Stimulated activated CD4-positive, alpha-beta T cell treated with anti-CD3 and anti-CD28 coated beads, Interleukin-12 subunit alpha, Interleukin-12 subunit beta, amount 100 ng/mL, for 24 hours (primary cell): ENCODE measurements around the gene FGF18.

Source experiments
- DNase-seq, 2 experiments: peaks; one replicate each; pipeline ENCODE4 v3.0.0-alpha.2; 2020; ENCODE audit warnings: low read depth in 2 of 2

Gene FGF18

DNA sequence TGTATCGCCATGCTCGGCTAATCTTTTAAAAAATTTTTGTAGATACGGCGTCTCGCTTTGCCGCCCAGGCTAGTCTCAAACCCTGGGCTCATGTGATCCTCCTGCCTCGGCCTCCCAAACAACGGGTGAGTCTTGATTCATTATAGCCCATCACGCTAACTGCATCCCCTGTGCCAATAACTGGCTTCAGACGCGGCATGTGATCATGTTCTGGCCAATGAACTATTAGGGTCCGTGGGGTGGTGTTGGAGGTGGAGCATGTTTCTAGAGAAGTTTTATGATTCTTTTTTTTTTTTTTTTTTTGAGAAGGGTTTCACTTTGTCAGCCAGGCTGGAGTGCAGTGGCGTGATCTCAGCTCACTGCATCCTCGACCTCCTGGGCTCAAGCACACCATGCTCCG, 51.0 kb downstream of the FGF18 start:
- no peak for DNase-seq

DNA sequence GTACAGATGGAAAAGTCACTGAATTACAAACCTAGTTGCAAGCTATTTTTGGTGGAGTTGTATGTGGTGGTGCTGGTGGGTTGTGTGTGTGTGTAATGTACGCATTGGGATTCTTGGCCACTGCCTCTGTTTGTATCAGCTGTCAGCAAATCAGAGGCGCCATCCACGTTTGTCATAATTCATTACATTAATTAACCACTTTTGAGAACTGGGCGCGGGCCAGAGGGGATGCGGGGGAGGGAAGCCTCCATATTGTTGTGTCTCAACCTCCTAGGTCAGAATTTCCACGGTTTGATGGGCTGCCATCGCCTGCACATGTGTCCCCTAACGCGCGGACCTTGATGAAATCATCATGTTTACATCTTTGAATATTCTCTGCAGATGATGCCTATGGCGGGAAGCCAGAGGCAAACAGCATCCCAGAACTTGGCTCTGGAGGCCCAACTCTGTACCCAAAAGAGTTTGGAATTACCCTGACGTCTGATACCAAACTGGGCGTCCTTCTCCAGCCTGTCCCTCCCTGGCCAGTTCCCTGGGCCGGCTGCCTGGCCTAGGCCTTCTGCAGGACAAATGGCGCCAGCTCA, 54.9 kb downstream of the FGF18 start:
- DNase-seq: no peak

DNA sequence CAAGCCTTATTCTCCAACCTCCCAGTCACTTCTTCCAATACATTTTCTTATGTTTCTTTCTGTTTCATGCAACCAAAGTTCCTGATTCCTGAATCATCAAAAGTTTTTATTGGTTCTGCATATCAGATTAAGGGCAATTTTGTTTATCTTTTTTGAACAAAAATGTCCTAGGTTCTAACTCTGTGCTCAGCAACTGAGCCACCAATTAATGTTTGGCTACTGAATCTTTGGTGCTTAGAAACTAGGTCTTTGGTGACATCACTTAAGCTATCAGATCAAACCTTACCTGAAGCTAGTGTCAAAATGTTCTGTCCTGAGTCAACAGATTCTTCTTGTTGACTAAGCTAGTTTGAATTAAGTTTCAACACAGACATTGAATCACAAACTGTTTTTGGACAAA, 56.1 kb downstream of the FGF18 start:
- no peak for DNase-seq

GRCh38 chr5:171476701-171477100, 57.3 kb downstream of the FGF18 start:
- no peak for DNase-seq

GRCh38 chr5:171477101-171477500, 57.7 kb downstream of the FGF18 start:
- DNase-seq: no peak

- DNase-seq: no peak
Measured at GRCh38 chr5:171477666-171478065, 58.2 kb downstream of the FGF18 start.

DNA sequence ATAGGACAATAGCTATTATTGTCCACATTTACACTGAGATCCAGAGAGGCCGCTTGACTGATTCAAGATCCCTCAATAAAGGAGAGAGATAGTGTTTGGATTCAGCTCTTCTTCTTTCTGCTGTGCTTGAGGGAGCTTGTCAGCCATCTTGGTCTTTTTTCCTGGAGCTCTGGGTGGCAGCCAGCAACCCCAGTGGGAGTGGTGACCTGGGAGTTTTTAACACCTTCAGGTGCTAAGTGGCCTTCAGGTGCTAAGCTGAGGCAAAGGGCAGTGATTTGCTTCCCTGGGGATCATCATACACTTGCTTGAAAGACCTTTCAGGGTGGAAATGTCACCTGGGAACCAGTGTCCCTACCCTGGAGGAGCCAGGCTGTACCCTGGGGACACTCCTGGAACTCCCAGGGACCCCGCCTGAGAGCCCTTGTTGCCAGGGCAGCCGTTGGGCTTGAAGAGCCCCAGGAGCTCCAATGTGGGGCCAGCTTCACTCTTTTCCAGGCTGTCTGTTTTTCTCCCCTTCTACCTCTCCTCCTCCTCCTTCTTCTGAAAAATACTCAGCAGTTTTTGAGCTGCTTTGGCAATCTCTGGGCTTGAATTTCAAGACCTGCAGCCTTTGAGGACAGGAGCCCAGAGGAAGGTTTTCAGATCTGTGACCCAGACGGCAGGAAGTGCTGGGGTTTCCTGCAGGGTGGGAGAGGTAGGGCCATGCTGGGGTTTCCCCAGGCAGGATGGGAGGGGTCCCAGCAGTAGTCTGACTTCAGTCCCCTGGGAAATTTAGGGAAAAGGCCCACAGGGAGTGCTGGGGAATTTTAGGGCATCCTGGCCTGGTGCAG, 59.7 kb downstream of the FGF18 start:
- no peak for DNase-seq

DNA sequence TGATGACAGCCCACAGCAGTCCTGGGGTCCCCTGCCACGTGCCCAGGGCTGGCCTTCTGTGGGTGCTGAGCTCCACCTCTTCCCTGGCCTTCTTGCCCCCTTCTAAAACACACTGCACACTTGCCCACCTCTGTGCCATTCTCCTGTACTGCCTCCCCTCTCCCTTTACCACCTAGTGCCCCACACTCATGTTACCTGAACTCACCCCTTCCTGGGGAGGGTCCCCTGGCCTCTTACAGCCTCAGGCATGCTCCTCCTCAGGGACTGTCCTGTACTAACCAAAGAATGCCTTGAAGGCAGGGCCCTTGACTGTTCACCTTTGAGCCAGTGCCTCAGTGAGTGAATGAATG, 60.3 kb downstream of the FGF18 start:
- DNase-seq: no peak

DNA sequence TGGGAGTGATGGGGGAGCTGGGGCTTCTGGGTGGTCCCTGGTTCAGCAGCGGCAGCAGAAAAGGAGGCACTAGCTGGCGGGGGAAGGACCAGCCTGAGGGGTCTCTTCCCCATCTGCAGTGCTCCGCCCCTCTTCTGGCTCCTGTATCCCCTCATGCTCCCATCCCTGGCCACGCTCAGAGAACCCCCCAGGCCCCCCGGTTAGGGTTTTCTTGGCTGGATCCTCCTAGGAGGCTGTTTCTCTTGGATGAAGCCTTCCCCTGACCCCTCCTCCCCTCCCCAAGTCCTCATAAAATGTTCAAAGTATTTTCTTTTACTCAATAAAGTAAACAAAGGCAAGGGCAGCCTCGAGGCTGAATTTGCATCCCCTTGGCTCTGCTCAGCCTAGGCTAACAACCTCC, 60.8 kb downstream of the FGF18 start:
- no peak for DNase-seq

GRCh38 chr5:171481571-171482433, 62.4 kb downstream of the FGF18 start:
- DNase-seq: no peak

DNA sequence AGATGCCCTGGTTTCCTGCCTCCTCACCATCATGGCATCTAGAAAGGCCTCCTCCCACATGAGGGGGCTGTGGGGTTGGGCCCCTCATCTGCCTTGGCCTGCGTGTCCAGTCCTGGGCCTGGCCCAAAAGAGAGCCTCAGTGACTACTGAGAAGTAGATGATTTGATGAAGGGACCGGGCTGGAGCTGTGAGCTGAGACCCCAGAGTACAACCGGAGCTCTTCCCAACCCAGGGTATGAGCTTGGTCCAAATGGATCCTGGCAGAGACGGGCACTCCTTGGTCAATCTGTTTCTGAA, 62.9 kb downstream of the FGF18 start:
- no peak for DNase-seq

DNA sequence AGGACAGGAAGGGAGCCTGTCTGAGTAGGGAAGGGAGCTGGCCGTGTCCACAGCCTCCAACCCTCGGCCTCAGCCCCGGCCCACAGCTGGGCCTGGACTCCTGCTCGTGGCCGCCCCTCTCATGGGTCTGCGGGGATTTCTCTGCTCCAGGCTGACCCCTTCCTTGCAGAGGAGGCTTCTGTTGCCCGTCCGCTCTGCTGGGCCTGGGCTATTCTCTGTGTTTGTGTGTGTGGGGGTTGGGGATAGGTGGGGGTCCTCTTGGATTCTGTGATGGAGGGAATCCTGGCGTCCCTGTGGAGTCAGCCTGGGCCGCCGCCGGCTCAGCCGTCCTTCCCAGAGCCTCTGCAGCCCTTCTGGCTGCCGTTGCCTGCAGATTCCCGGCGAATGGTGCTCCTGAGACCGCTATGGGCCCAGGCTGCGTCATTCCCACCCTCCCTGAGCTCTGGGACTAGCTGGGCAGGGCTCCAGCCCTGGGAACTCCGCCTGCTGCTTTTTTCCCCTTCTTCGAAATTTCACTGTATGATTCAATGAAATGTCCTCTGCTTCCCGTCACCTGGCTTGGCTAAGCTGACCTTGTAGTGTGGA, 64.2 kb downstream of the FGF18 start:
- DNase-seq: no peak

DNA sequence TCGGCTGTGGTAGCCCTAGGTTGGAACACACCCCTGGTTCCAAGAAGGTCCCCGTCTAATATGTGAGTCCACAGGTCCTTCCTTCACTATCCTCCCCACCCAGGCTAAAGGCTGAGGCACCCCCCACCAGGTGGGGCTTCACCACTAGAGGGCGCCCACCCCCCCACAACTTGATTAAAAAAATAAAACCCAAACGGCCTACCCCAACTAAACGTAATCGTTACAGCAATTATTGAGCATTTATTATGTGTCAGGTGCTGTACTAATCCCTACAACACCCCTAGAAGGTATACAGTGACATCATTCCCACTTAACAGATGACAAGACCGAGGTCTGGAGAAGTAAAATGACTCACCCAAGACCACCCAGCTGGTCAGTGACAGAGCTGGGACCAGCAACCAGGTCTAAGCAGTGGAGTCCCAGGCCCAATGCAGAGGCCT, 65.0 kb downstream of the FGF18 start:
- DNase-seq: peak; percentile 7 to 49

DNA sequence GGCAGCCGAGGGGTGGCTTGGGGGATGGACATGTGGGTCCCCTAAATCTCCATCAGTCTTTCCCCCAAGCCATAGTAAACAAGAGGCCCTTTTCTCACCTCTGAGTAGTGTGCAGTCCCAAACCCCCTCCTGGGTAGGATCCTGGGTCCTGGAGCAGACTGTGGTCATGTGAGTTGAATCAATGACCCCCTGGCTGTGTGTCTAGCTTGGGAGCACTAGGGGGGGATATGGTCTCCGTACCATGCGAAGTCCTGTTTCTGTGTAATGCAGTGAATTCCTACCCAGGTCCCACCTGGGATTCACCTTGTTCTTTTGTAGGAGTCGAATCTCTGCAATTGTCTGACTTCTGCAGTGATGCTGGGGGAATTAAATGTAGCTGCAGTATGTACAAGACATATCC, 66.2 kb downstream of the FGF18 start:
- DNase-seq: no peak

DNA sequence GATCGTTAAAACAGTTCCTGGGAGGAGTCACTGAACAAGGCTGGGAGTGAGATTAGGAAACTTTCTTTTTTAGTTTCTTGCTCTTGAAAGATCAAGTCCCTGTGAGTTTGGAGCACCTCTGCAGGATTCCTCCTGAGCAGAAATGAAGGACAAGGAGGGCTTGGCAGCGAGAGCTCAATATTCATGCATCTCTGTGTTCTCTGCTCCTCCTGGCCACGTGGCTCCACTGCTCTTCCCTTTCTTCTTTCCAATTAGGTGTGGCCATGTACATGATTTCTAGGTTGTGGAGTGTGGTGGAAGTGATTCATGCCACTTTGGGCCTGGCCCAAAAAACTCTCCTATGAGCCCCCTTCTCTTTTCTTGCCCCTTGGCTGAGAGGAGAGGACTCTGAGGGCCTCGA, 67.2 kb downstream of the FGF18 start:
- DNase-seq: no peak

DNA sequence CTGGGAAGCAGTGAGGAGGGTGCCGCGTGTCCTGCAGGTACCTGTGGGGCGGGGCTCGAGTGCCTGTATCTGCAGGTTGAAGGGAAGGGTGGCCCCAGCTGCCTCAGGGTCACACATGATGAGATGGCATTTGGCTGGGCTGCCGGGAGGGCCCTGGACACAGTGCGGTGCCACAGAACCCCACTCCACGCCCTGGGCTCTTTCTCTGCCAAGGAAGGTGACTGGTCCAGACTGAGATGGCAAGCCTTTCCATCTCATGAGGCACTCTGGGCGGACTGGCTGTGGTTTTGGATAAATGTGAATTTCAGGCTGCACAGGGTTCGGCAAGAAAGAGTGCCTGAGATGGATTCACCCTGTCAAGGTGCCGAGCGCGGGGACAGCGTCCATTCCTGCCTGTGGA, 69.4 kb downstream of the FGF18 start:
- DNase-seq: no peak

- no peak for DNase-seq
Measured at GRCh38 chr5:171492781-171493180, 73.3 kb downstream of the FGF18 start.

- no peak for DNase-seq
Measured at GRCh38 chr5:171493646-171494393, 74.4 kb downstream of the FGF18 start.

DNA sequence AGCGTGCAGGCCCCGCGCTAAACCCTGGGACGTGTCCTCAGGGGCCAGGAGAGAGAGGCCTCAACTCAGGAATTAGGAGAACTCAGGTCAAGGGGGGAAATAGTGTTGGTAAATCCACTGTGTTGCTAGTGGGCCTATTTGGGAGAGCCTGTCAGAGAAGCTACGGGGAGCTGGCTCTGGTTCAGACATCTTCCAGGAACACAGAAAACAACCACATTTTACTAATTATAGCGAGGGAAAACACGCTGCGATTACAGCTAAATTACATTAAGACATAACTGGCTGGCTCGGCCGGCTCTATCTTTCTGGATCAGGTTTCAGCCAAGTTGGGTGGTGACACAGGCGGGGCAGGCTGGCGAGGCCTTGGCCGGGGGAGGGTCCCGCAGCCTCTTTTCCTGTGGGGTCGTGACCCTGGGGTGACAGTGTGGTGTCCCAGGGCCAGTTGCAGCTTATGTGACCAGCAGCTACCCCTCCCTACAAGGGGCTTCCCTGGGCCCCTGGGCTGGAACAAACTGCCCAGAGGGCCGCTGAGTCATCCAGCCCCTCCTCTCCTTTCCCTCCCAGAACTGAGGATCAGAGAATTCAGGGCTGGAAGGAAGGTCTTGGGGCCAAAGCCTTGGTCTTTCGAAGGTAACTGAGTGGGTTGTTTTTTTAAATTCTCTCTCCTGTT, 75.1 kb downstream of the FGF18 start:
- DNase-seq: no peak

- DNase-seq: no peak
Measured at GRCh38 chr5:171495122-171495700, 75.8 kb downstream of the FGF18 start.

DNA sequence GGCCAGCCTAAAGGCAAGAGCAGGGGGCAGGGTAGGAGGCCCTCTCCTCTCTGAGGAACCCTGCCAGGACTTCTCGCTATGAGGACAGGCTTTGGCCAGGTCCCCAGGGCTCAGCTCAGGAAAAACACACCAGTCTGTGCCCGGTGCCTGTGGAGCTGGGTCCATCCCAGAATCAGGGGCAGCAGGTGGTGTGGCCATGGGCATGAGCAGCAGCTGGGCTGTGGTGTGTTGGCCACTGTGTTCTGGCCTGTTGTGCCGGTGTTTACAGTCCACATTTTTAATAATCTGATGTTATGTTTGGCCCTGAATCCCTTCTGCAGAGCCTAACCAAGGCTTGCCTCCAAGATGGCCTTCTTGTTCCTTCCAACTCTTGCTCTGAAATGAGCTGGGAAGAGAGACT, 77.0 kb downstream of the FGF18 start:
- DNase-seq: no peak
